Measurements from ENCODE around the gene IFFO2. TPM values are rescaled to one million over a fixed set of nuclear protein-coding genes. Genes with fewer than 3 reads are reported as not detected.

IFFO2 gene
- total and polyA plus RNA-seq, 2 donors (not counting 3 experiments of a cell fraction or from before 2014, with no cell fraction given): 31.1 to 31.3 TPM

DNA sequence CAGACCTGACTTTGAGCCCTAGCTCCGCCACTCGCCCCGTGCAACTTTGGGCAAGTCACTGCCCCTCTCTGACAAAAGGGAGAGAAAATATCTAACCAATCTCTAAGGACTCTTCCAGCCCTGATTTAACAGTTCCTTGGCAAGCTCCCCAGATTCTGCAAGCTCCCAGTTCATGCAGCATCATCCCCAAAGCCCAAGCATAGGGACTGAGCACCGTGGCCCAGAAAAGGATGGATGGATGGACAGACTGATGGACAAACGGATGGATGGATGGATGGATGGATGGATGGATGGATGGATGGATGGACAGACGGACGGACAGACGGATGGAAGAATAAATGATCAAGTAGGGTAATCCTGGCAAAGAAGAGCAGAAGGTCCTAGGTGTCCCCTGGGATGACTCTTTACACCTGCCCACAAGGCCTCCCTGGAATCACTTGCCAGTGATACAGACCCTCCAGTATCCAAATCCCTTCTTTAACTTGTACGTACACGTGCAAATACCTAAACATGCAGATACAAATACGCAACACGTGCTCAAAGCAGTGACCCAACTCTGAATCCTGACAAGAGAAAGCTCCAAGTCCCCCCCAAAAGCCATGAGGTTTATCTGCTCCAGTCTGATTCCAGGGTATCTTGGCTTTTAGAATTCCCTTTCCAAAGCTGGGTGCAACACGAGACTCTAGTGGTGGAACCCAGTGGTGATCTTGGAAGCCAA is 16.0 kb downstream of the IFFO2 start:
- no peaks in the 10 kb centered on the region for H3K36me3 ChIP-seq (ENCODE audit: control insufficient read depth in 2 of 2, extremely low read depth in 1 of 2, insufficient read depth in 2 of 2, low read length in 2 of 2)
- no TSS peak for BruUV-seq (replicated peaks)
- H3K4me1 ChIP-seq (ENCODE audit: control insufficient read depth, extremely low read depth, insufficient read depth, low read length): peaks cover 25% of the 10 kb centered on the region
- H2AFZ ChIP-seq (ENCODE audit: low read depth, low read length): no peak overlapping the region
- H4K20me1 ChIP-seq (replicated peaks; ENCODE audit: control insufficient read depth, extremely low read depth, insufficient read depth, low read length): no peaks in the 10 kb centered on the region
- H3K79me2 ChIP-seq (ENCODE audit: control insufficient read depth, insufficient read depth, low read length): peaks cover 92% of the 10 kb centered on the region
- H3K27ac ChIP-seq (ENCODE audit: insufficient read depth, low read depth, low read length): no peak overlapping the region
- ChIA-PET POLR2A (interaction anchor here (2.0 kb wide), 1 partner anchor 13 kb away, joined by 7 read pairs; no protein-coding TSS in a partner anchor), CTCF (interaction anchor here (0.9 to 8.0 kb wide), 5 partner anchors 8 to 33 kb away, joined by 3 to 66 read pairs (median 4); no protein-coding TSS in a partner anchor)
- H3K9me1 ChIP-seq (replicated peaks; ENCODE audit: control insufficient read depth, extremely low read depth, insufficient read depth, low read length): no peaks in the 10 kb centered on the region
- no peak overlapping the region for H3K4me2 ChIP-seq (ENCODE audit: insufficient read depth, low read length)
- no peaks in the 10 kb centered on the region for H3K27me3 ChIP-seq (ENCODE audit: control insufficient read depth in 2 of 2, insufficient read depth in 2 of 2, low read length in 2 of 2)
- intact Hi-C loops (cut with micrococcal nuclease) (no loop called here), dilution Hi-C loops (cut with MboI; ENCODE audit: extremely low pct_ligation_motif_present, low sequenced_read_pairs) (no loop called here)
- TF ChIP-seq GATA2 (IDR thresholded peaks at IDR 0.05; ENCODE audit: insufficient read depth, insufficient read length, low read depth, low read length): no peak
- no peak for TF ChIP-seq JUN (IDR thresholded peaks at IDR 0.05; ENCODE audit: borderline replicate concordance, insufficient read depth, insufficient read length, low read depth)
- TF ChIP-seq, protein P1, sequence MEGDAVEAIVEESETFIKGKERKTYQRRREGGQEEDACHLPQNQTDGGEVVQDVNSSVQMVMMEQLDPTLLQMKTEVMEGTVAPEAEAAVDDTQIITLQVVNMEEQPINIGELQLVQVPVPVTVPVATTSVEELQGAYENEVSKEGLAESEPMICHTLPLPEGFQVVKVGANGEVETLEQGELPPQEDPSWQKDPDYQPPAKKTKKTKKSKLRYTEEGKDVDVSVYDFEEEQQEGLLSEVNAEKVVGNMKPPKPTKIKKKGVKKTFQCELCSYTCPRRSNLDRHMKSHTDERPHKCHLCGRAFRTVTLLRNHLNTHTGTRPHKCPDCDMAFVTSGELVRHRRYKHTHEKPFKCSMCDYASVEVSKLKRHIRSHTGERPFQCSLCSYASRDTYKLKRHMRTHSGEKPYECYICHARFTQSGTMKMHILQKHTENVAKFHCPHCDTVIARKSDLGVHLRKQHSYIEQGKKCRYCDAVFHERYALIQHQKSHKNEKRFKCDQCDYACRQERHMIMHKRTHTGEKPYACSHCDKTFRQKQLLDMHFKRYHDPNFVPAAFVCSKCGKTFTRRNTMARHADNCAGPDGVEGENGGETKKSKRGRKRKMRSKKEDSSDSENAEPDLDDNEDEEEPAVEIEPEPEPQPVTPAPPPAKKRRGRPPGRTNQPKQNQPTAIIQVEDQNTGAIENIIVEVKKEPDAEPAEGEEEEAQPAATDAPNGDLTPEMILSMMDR (IDR thresholded peaks at IDR 0.05; ENCODE audit: extremely low read depth in 1 of 2, insufficient read depth in 1 of 2, low read depth in 1 of 2, low read length in 2 of 2): no peak
- TF ChIP-seq, protein P2, sequence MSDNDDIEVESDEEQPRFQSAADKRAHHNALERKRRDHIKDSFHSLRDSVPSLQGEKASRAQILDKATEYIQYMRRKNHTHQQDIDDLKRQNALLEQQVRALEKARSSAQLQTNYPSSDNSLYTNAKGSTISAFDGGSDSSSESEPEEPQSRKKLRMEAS (IDR thresholded peaks at IDR 0.05; ENCODE audit: insufficient read depth, insufficient read length): no peak
- TF ChIP-seq POLR2AphosphoS5 (IDR thresholded peaks at IDR 0.05; ENCODE audit: insufficient read depth, low read depth, low read length): no peak
- no peak overlapping the region for H3K4me3 ChIP-seq (replicated peaks in 1 of 3; ENCODE audit: insufficient read depth in 1 of 3, low read depth in 1 of 3, low read length in 3 of 3)
- H3K9me3 ChIP-seq (replicated peaks; ENCODE audit: control insufficient read depth, insufficient read depth, low read length): no peaks in the 10 kb centered on the region
- FAIRE-seq (no peak), DNase-seq (ENCODE audit: low read depth, low spot score) (no peak)
- H3K9ac ChIP-seq (replicated peaks; ENCODE audit: extremely low read depth, insufficient read depth, low read length): no peak overlapping the region
